LNCAP (cell line): ENCODE results near the gene OSCP1.

Experiments used
- CTCF ChIP-seq: fragments of 450-650 bp; IDR thresholded peaks from 2 replicates; pipeline ENCODE4 v1.5.1; 2017; ENCODE audit warnings: mild to moderate bottlenecking

Gene OSCP1, protein sequence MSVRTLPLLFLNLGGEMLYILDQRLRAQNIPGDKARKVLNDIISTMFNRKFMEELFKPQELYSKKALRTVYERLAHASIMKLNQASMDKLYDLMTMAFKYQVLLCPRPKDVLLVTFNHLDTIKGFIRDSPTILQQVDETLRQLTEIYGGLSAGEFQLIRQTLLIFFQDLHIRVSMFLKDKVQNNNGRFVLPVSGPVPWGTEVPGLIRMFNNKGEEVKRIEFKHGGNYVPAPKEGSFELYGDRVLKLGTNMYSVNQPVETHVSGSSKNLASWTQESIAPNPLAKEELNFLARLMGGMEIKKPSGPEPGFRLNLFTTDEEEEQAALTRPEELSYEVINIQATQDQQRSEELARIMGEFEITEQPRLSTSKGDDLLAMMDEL

GRCh38 chr1:36450270-36450918 lies at the start of gene OSCP1:
Gene OSCP1 (minus strand): TSS chr1:36450451. CDS start chr1:36450369, 82 bp downstream.
- no peak for TF ChIP-seq CTCF

GRCh38 chr1:36497207-36497606 lies 47.0 kb upstream of the OSCP1 start:
- TF ChIP-seq CTCF = no peak

- TF ChIP-seq CTCF = no peak
These were observed 44.7 kb upstream of the OSCP1 start for GRCh38 chr1:36494971-36495370.

DNA sequence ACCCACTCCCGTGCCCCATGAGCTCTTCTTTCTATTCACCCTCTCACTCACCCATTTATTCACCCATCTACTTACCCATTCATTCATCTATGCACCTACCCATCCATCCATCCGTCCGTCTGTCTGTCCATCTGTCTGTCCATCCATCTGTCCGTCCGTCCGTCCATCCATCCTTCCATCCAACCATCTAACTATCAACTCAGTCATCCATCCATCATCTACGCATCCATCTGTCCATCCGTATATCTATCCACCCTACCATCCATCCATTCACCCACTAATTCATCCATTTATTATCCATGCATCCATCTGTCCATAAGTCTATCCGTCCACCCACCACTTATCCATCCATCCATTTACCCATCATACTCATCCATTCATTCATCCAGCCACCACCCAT lies 43.3 kb upstream of the OSCP1 start:
- TF ChIP-seq CTCF = no peak

GRCh38 chr1:36492491-36492890 lies 42.2 kb upstream of the OSCP1 start:
- TF ChIP-seq CTCF = no peak

- no peak for TF ChIP-seq CTCF
These were observed 37.7 kb upstream of the OSCP1 start for GRCh38 chr1:36487906-36488305.

GRCh38 chr1:36486439-36487335 lies 36.4 kb upstream of the OSCP1 start:
- no peak for TF ChIP-seq CTCF
